MG63 (cell line): Measurements from ENCODE around the gene DAD1. TPM values are rescaled to one million over a fixed set of nuclear protein-coding genes. Genes with fewer than 3 reads are reported as not detected.
"Not testable (repeated sequence)": the region's sequence is repeated elsewhere in the genome, so short reads cannot be mapped to it uniquely, and the experiment has no call there.

Experiments
- DNase-seq: peaks from one replicate; pipeline ENCODE4 v3.0.0-alpha.2; 2020
- H3K27me3 ChIP-seq: fragments of 250-450 bp; sonication (Bioruptor Pico); 2 replicates; pipeline ENCODE4 v1.5.1; 2020; ENCODE audit warnings: mild to moderate bottlenecking, moderate library complexity
- H3K36me3 ChIP-seq: fragments of 250-450 bp; sonication (Bioruptor Pico); 2 replicates; pipeline ENCODE4 v1.5.1; 2020; ENCODE audit warnings: mild to moderate bottlenecking, moderate library complexity
- H3K4me3 ChIP-seq: fragments of 250-450 bp; sonication (Bioruptor Pico); 2 replicates; pipeline ENCODE4 v1.5.1; 2020; ENCODE audit warnings: mild to moderate bottlenecking, moderate library complexity
- H3K9me3 ChIP-seq: fragments of 250-450 bp; sonication (Bioruptor Pico); 2 replicates; pipeline ENCODE4 v1.5.1; 2020; ENCODE audit warnings: mild to moderate bottlenecking, moderate library complexity
- total RNA-seq: library from RNA; depleted of rRNA; stranded (reverse); fragments of >200 nt; shearing (Covaris generic); gene quantifications from 2 replicates; pipeline ENCODE4 v1.2.3, GENCODE V29; 2014; ENCODE audit warnings: low replicate concordance

The DAD1 gene
- total RNA-seq, 1 experiment from 2014 or later: 292 TPM

DNA sequence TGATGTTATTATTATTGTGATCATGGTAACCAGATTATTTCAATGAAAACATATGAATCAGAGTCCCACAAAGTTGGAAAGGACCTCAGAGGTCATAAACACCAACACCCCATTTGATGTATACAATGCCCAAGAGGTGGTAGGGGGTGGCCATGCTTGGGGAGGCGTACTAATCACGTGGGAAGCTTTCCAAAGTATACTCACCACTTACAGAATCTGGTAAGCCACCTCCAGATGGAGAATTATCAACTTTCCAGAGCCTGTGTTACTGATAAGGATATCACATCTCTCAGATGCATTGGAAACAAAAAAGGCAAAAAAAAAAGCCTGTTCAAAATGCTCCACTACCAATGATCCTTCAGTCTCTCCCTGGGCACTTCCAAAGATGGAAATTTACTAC lies 8.4 kb downstream of the DAD1 start:
- Histone ChIP-seq H3K4me3 (no peak overlapping the region), H3K27me3 (no peaks in the 10 kb centered on the region), H3K9me3 (no peaks in the 10 kb centered on the region), H3K36me3 (peaks cover 9% of the 10 kb centered on the region)
- DNase-seq: no peak

DNA sequence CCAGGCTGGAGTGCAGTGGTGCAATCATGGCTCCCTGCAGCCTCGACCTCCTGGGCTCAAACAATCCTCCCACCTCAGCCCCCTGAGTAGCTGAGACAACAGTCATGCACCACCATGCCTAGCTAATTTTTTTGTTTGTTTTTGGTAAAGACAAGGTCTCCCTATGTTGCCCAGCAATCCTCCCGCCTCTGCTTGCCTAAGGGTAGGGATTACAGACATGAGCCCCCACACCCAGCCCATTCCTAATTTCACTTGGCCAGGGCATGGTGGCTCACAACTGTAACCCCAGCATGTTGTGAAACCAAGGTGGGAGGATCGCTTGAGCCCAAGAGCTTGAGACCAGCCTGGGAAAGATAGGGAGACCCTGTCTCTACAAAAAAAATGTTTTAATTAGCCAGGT lies 9.1 kb downstream of the DAD1 start:
- no peak for DNase-seq
- Histone ChIP-seq H3K36me3 (peaks cover 2% of the 10 kb centered on the region), H3K9me3 (no peaks in the 10 kb centered on the region), H3K27me3 (no peaks in the 10 kb centered on the region), H3K4me3 (no peak overlapping the region)

DNA sequence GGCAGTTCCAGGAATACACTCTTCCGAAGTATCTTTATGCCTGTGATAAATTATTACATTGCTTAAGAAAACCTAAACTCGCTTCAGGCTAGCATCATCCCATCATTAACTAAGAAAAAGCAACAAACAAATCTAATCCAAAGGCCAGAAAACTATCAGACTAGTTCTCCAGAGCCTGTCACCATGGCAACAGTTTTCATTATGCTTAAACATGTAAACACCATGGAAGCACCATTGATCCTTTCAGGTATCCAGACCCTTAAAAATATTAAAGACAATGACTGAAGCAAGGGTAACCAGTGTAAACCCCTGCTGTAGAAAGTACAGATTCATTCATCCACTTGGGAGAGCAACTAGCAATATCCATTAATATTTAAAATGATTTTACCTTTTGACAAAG lies 9.8 kb downstream of the DAD1 start:
- Histone ChIP-seq H3K4me3 (no peak overlapping the region), H3K9me3 (no peaks in the 10 kb centered on the region), H3K36me3 (peaks cover 5% of the 10 kb centered on the region), H3K27me3 (no peaks in the 10 kb centered on the region)
- DNase-seq: no peak

DNA sequence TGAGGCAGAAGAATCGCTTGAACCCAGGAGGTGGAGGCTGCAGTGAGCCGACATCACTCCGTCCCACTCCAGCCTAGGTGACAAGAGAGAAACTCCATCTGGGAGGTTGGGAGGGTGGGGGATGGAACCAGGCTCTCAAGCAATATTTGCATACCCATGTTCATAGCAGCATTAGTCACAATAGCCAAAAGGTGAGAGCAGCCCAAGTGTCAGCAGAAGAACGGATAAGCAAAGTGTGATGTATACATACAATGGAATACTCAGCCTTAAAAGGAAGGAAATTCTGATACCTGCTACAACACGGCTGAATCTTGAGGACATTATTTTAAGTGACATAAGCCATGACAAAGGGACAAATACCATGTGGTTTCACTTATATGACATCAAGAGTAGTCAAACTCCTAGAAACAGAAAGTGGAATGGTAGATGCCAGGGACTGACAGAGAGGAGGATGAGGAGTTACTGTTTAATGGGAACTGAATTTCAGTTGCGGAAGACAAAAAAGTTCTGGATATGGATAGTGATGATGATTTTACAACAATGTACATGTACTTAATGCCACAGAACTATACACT lies 11.6 kb downstream of the DAD1 start:
- Histone ChIP-seq H3K4me3 (no peak overlapping the region), H3K36me3 (peaks cover 11% of the 10 kb centered on the region), H3K9me3 (no peaks in the 10 kb centered on the region), H3K27me3 (no peaks in the 10 kb centered on the region)
- no peak for DNase-seq

DNA sequence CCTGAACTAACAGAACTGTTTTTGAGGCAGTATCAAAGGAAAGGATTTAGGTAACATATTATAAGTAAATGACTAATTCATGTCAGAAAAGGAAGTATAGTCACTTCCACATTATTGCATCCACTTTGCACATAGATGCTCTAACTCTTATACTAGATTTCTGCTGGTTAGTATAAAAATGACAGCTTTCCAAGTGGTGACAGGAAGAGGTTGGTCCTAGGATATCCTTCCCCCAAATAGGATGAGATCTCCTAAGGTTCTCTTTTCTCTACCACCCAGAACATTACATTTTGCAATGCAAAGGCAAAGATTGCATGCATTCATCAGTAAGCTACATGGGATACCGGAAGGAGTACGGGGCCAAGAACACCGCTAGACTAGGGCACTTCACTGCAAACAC lies 15.2 kb downstream of the DAD1 start:
- no peaks in the 10 kb centered on the region for H3K9me3 ChIP-seq
- H3K36me3 ChIP-seq: peaks cover 28% of the 10 kb centered on the region
- no peak for DNase-seq
- no peaks in the 10 kb centered on the region for H3K27me3 ChIP-seq
- H3K4me3 ChIP-seq: no peak overlapping the region

DNA sequence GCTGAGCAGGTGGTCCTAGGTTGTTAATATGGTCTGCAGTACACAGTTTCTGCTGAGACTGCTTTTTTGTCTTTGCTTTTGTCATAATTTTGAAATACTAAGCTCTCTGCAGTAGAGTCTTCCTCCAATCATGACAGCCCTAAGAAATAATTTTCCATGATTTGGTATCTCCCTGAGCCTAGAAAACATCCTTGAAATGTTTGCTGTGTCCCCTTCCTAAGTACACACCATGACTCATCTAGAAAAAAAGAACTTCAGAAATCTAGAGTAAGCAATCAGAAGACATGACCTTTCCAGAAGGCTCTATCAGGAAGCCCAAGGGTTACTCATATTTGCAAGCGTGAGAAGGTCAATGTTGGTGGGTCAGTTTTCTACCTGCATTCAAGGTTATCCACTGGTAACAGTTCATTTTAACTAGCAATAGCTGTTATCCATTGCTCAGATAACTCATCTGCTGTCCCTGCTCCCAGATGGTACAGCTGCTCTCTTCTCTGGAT lies 16.4 kb downstream of the DAD1 start:
- DNase-seq: no peak
- Histone ChIP-seq H3K27me3 (no peaks in the 10 kb centered on the region), H3K4me3 (no peak overlapping the region), H3K9me3 (no peaks in the 10 kb centered on the region), H3K36me3 (peaks cover 29% of the 10 kb centered on the region)

DNA sequence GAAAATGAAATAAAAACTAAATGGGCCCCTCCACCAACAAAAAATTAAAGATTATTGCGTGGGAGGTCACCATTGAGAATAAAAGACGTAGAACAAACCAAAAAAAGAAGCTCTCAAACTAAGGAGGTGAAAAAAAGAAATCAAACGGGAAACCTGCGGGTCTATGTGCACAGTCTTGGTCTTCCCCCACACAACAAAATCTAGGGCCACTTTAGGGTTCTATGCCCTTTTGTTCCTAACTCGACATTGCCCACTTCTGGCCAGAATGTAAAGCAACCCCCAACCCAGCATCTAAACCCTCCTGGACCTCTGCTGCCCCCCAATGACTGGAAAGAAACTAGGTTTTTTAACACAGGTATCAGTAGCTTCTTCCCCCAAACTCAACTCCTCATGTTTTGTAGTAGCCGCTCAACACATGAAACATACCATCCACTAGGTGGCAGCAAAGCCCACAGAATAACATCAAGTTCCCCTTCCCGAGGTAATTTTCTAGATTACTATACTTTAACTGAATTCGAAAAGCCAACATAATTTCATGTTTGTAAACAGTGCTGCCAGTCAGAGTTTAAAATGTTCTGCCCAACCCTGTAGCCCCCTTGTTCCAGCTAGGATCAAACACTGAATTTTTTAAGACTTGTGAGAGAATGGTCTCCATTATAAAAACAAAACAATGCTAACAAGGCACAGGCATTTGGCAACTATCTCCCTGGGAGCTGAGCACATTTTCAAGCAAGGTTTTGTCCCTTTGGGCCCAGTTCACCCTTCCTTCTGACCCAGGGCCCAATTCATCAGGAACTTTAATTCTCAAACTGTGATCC lies 18.7 kb downstream of the DAD1 start:
- H3K4me3 ChIP-seq: no peak overlapping the region
- peak; percentile 28 for DNase-seq
- no peaks in the 10 kb centered on the region for H3K27me3 ChIP-seq
- H3K36me3 ChIP-seq: peaks cover 38% of the 10 kb centered on the region
- no peaks in the 10 kb centered on the region for H3K9me3 ChIP-seq

DNA sequence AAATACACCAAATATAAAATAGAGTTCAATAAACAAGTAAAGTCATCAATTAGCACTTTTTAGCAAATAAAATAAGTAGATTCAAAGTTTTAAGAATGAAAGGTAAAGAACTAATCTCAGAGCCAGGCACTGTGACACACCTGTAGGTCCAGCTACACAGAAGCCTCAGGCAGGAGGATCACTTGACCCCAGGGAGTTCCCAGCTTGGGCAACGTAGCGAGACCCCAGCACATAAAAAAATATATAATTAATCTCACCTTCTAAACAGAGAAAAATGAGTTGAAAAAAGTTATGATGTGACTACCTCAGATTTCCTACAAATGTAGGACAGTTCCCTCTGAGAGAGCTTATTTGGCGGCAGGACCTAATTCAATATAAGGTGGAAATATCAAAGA lies 19.3 kb downstream of the DAD1 start:
- Histone ChIP-seq H3K27me3 (no peaks in the 10 kb centered on the region), H3K4me3 (no peak overlapping the region), H3K9me3 (no peaks in the 10 kb centered on the region), H3K36me3 (peaks cover 44% of the 10 kb centered on the region)
- DNase-seq: no peak

DNA sequence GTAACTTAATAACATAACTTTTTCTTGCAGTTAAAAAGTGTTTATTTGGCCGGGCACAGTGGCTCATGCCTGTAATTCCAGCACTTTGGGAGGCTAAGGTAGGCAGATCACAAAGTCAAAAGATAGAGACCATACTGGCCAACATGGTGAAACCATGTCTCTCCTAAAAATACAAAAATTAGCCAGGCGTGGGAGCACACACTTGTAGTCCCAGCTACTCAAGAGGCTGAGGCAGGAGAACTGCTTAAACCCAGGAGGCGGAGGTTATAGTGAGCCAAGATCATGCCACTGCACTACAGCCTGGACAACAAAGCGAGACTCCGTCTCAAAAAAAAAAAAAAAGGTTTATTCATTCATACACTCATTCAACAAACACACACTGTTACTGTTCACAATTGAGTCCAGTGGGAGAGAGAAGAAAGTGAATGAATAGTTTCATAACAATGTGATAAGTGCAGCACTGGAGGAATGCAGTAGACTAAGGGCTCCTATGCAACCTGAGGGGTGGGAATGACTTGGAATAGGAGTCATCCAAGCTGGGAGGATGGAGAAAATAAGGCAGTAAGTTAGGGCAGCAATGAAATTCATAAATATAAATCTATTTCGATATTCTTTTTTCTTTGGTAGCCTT lies 19.8 kb downstream of the DAD1 start:
- DNase-seq: no peak
- Histone ChIP-seq H3K9me3 (no peaks in the 10 kb centered on the region), H3K36me3 (peaks cover 44% of the 10 kb centered on the region), H3K4me3 (no peak overlapping the region), H3K27me3 (no peaks in the 10 kb centered on the region)

DNA sequence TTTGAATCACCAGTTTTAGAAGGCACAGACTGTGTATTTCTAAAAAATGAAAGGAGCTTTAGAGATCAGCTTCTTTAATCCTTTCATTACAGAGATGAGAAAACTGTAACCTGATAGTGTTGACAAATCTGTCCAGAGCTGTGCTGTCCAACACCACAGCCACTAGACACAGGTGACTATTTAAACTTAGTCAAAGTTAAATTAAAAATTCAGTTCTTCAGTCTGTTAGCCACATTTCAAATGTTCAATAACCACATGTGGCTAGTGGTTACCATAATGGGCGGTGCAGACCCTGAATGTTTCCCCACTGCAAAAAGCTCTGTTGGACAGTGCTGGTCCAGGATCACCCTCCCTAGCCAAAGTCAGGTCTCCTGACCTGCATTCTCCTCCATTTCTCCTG lies 21.6 kb downstream of the DAD1 start:
- H3K4me3 ChIP-seq: no peak overlapping the region
- no peaks in the 10 kb centered on the region for H3K27me3 ChIP-seq
- H3K9me3 ChIP-seq: no peaks in the 10 kb centered on the region
- peaks cover 39% of the 10 kb centered on the region for H3K36me3 ChIP-seq
- DNase-seq: no peak

DNA sequence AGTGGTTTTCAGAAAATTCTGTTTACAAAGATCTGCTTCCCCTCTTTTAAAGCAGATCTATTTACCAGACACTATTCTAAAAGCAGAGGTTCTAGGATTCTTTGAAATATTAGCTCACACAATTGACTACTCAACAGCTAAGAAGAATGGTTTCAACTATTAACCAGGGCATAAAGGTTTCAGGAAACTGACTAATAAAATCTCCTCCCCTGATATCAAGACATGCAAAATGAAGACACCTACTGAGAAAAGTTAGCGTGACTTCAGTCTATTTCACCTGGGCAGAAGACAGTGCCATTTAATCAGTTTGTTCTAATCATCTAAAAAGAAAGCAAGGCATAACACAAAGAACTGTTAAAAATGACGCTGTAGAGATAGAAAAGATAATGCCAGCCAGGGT lies 22.2 kb downstream of the DAD1 start:
- Histone ChIP-seq H3K4me3 (no peak overlapping the region), H3K27me3 (no peaks in the 10 kb centered on the region), H3K36me3 (peaks cover 34% of the 10 kb centered on the region), H3K9me3 (no peaks in the 10 kb centered on the region)
- no peak for DNase-seq

DNA sequence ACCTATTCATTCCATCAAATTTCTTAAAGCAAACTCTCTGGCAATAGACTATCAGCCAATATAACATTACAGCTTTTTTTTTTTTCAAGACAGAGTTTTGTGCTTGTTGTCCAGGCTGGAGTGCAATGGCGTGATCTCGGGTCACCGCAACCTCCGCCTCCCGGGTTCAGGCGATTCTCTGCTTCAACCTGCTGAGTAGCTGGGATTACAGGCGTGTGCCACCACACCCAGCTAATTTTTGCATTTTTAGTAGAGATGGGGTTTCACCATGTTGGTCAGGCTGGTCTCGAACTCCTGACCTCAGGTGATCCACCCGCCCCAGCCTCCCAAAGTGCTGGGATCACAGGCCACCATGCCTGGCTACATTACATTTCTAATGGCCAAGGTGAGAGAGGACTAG lies 22.8 kb downstream of the DAD1 start:
- H3K9me3 ChIP-seq, H3K27me3 ChIP-seq, H3K4me3 ChIP-seq, DNase-seq: not testable (repeated sequence)
- H3K36me3 ChIP-seq: peaks cover 34% of the 10 kb centered on the region

DNA sequence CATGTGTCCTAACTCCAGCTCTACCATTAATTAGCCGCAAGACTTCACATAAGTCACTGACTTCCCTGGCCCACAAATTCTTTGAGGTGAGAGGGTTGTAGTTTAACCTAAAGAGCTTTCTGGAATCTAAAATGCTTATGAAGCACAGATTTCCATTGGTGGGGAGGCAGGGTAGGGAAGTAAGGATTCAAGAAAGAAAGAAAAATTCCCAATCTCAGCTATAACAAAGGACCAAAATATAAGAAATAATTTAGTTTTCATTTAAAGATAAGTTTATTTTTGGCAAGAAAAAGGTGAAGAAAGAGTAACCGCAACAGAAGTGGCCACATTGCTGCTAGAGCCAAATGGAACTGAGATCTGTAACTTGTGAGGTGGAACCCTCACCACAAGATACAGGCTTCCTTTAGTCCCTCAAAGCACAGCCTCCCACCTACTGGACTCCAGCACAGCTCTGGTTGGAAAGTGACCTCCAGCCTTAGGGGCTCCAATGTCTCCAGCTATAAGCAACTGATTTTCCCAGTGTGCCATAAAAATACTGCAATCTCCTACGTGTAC lies 23.6 kb downstream of the DAD1 start:
- Histone ChIP-seq H3K36me3 (peaks cover 34% of the 10 kb centered on the region), H3K4me3 (no peak overlapping the region), H3K9me3 (no peaks in the 10 kb centered on the region), H3K27me3 (no peaks in the 10 kb centered on the region)
- no peak for DNase-seq

DNA sequence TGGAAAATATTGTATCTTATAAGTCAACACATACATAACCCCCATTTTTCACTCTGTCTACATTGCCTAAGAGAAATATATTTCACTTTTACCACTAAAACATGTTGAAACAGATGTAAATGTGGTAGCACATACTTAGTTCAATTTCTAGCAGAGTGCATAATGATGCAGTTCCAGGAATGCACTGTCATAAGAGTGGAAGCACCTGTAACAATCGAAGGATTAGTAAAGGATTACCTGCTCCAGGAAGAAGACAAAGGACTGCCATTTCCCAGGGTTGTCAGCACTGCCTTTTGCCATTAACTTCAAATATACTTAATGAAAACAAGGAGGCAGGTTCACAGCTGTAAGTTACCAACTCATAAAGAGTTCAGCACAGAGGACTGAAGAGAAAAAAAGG lies 24.6 kb downstream of the DAD1 start:
- H3K36me3 ChIP-seq: peaks cover 27% of the 10 kb centered on the region
- DNase-seq: no peak
- no peaks in the 10 kb centered on the region for H3K27me3 ChIP-seq
- no peaks in the 10 kb centered on the region for H3K9me3 ChIP-seq
- no peak overlapping the region for H3K4me3 ChIP-seq

DNA sequence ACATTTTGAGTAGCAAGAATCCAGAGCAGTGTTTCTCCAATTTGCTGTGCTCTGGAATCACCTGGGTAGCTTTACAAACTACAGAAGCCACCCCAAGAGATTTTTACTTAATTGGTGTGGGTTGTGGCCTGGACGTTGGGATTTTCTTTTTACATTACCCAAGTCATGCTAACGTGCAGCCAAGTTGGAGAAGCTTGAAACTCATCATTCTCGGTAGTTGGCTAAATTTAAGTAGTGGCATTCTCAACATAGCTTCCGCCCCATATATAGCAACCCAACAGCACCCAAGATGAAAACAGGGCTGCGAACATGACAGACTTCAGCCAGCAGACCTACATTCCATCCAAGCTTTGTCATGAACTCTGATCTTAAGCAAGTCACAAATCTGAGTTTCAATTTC lies 25.0 kb downstream of the DAD1 start:
- Histone ChIP-seq H3K4me3 (no peak overlapping the region), H3K27me3 (no peaks in the 10 kb centered on the region), H3K9me3 (no peaks in the 10 kb centered on the region), H3K36me3 (peaks cover 24% of the 10 kb centered on the region)
- DNase-seq: no peak

DNA sequence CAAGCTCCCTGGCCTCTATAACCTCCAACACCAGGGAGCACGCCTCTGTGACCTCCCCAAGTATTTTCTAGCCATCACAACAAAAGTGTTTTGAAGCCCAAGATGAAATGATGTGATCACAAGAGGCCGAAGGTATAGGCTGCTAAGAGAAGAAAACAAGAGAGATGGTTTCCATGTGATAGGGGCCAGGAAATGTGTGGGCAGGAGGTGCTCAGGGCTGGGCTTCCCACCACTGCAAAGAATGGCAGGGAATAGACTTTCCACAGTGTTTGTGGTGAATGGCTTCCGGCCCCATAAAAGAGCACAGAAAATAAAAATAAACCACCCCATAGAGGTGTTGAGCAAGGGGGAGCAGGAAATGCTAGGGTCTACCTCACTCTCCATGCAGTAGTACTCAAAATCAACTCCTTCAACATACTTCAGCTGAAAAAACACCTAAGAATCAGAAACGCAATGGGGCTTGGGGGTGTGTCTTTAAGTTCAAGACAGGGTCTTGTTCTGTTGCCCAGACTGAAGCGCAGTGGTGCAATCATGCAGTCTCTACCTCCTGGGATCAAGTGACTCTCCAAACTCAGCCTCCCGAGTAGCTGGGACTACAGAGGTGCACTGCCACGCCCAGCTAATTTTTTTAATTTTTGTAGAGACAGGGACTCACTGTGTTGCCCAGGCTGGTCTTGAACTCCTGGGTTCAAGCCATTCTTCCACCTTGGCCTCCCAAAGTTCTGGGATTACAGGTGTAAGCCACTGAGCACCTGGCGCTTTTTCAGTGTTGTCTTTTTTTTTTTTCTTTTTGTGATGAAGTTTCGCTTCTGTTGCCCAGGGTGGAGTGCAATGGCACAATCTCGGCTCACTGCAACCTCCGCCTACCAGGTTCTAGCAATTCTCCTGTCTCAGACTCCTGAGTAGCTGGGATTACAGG lies 27.1 kb downstream of the DAD1 start:
- DNase-seq: no peak
- Histone ChIP-seq H3K27me3 (no peaks in the 10 kb centered on the region), H3K36me3 (peaks cover 20% of the 10 kb centered on the region), H3K9me3 (no peaks in the 10 kb centered on the region), H3K4me3 (no peak overlapping the region)

DNA sequence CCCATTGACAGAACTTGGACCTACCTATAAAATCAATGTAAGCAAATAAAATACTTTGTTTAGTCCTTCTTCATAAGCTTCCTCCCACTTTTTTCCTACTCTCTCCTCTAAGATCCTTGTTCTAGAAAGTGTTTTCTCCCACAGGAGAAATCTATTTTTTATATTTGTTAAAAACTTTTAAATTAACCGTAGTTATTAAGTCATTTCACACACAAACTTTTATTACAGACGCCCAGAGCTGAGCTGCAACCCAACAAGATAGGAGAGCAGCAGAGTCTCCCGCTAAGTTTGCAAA lies 27.7 kb downstream of the DAD1 start:
- no peak for DNase-seq
- Histone ChIP-seq H3K4me3 (no peak overlapping the region), H3K27me3 (no peaks in the 10 kb centered on the region), H3K9me3 (no peaks in the 10 kb centered on the region), H3K36me3 (peaks cover 17% of the 10 kb centered on the region)
